Right renal cortex interstitium (tissue), 3 donors: ENCODE data around the gene ADCY10. TPM values are rescaled to one million over a fixed set of nuclear protein-coding genes. Genes with fewer than 3 reads are reported as not detected.
"Not testable (repeated sequence)": the region's sequence is repeated elsewhere in the genome, so short reads cannot be mapped to it uniquely, and the experiment has no call there.

Experiments
- DNase-seq, 3 donors: peaks; one replicate each; pipeline ENCODE4 v3.0.0-alpha.2; 2013; ENCODE audit warnings: low read depth in 3 of 3, low spot score in 2 of 3
- polyA plus RNA-seq, 3 donors: library from polyadenylated mRNA; unstranded; fragments of 120-200 nt; gene quantifications; one replicate each; pipeline ENCODE4 v1.2.1, GENCODE V29; 2013; ENCODE audit not compliant: insufficient read length in 3 of 3

The ADCY10 gene
- polyA plus RNA-seq, result under 1 TPM; 0.31 to 0.44 (median 0.35) TPM

DNA sequence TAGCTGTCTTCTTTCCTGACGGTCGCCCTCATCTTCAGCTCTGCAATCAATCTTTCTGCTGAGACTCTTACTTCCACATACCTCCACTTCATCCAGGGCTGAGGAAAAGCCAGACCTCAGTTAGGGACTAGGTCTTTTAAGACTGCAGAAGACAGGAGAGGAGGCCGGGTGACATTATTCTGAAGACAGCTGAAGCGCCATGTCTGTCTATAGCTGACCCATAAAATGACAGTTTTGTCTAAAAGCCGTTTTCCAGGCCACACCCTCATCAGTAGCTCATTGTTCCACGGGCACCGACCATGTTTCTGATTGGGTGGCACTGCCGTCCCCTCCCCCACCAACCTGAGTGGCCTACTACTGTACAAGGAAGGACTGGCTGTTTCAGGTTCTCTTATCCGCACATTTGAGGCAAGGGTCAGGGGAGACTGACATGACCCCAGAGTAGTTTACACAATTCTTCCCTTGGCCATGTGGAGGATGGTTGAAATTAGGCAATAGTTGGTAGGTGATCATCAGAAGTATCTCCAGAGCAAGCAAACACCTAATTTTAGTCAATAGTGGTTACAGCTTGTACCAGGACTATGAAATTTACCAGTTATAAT, at the start of gene ADCY10:
Gene ADCY10, minus strand, starts transcription at position 240 of the 602 bp plus-strand sequence. CDS start 8,994 bp downstream, outside the sequence.
- no peak for DNase-seq

DNA sequence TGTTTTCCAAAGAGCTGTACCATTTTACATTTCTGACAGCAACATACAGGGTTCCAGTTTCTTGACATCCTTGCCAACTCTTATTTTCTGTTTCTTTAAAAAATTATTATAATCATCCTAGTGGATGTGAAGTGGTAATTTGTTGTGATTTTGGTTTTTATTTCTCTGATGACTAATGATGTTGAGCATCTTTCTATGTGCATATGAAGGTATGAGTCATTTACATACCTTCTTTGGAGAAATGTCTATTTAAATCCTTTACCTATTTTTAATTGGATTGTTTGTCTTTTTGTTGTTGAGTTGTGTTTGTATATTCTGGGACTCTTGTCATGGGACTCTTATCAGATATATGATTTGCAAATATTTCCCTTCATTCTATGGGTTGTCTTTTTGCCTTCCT, 43.8 kb upstream of the ADCY10 start:
- DNase-seq, result no peak

- no peak for DNase-seq
Observed at GRCh38 chr1:167955915-167956314, 42.0 kb upstream of the ADCY10 start.

DNA sequence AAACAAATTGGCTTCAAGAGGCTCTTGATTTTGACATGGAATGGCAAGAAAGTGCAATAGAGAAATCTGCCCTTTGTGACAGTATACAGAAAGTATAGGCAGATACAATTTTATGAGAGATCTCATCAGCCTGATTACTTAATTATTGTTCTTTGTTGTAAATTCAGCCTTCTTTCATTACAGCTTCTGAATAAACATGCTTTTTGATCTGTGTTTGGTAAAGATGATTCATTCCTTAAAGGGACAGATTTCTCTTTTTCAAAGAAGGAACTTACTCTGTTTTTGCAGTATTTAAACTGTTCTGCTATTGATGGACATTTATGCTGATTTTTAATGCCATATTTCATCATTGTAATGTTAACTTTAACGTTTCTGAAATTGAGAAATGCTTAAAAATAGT, 36.6 kb upstream of the ADCY10 start:
- no peak for DNase-seq

- no peak for DNase-seq
Observed at GRCh38 chr1:167949785-167950184, 35.9 kb upstream of the ADCY10 start.

GRCh38 chr1:167947733-167948132, 33.8 kb upstream of the ADCY10 start:
- no peak for DNase-seq

DNA sequence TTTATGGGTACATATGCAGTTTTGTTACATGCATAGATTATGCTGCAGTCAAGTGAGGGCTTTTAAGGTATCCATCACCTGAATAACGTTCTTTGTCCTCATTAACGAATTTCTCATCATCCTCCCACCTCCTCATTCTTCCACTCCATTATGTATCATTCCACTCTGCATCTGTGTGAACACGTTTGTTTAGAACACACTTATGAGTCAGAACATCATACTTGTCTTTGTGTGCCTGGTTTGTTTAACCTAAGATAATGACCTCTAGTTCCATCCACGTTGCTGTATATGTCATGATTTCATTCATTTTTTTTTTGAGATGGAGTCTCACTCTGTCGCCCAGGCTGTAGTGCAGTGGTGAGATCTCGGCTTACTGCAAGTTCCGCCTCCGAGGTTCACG, 29.6 kb upstream of the ADCY10 start:
- DNase-seq, result no peak

DNA sequence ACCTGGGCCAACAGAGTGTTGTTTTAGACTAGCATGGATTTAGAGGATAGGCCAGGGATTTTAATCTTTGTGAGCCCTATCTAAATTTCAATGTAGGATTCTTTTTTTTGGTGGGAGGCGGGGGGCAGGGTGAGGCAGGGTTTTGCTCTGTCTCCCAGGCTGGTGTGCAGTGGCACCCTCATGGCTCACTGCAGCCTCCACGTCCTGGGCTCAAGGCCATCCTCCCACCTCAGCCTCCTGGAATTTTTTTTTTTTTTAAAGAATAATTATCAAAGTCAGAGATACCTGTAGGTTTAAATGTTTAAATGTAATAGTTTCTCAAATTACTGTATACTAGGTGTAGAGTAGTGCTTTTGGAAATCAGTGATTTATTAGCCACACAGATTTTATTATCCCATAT, 26.3 kb upstream of the ADCY10 start:
- DNase-seq, result no peak

DNA sequence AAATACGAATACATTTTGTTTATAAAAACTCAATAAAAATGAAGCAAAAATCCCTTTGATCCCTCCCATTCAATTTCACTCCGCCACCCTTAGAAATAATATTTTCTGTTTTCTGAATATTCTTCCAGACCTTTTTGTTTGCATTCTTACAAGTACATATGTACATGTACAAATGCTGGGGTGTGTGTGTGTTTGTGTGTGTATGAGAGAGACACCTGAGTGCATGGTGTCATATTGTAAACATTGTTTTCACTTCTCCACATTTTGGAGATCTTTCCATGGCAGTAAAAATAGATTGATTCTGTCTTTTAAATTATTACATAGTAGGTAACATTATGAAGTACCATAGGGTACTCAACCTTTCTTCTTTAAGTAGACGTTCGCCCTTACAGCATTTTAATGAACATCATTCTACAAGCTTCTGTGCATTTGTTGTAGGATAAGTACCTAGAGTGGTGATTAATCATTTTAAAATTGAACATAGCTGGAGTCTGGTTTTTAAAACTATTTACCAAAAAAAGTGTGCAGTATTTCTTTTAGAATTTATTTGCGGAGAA, 24.2 kb upstream of the ADCY10 start:
- DNase-seq, result no peak

DNA sequence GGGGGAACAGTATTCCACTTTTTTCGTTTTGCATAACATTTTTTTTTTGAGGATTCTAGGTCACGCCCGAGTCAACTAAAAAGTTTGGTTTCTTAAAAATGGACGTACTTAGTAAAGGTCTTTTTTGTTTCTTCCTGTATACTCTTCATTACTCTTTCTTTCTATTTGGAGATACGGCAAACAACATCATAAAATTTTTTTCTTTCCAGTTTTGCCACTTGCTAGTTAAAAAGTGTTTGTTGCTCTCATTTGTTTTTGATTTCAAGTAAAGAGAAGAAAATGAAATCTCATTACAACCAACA, 23.7 kb upstream of the ADCY10 start:
- no peak for DNase-seq

- DNase-seq, result peak in 2 of 3 donors; percentile 54 to 69
Observed at GRCh38 chr1:167936930-167937708, 23.2 kb upstream of the ADCY10 start, which contains the start of gene MPC2. TSS of gene MPC2 (minus strand) at chr1:167937072. CDS start at chr1:167935841, 1,231 bp downstream.

GRCh38 chr1:167936068-167936929, 22.4 kb upstream of the ADCY10 start, which contains the start of gene DCAF6:
TSS of gene DCAF6 (plus strand) at chr1:167936683. CDS start at chr1:167936912, 229 bp downstream.
- peak; percentile 99 for DNase-seq

DNA sequence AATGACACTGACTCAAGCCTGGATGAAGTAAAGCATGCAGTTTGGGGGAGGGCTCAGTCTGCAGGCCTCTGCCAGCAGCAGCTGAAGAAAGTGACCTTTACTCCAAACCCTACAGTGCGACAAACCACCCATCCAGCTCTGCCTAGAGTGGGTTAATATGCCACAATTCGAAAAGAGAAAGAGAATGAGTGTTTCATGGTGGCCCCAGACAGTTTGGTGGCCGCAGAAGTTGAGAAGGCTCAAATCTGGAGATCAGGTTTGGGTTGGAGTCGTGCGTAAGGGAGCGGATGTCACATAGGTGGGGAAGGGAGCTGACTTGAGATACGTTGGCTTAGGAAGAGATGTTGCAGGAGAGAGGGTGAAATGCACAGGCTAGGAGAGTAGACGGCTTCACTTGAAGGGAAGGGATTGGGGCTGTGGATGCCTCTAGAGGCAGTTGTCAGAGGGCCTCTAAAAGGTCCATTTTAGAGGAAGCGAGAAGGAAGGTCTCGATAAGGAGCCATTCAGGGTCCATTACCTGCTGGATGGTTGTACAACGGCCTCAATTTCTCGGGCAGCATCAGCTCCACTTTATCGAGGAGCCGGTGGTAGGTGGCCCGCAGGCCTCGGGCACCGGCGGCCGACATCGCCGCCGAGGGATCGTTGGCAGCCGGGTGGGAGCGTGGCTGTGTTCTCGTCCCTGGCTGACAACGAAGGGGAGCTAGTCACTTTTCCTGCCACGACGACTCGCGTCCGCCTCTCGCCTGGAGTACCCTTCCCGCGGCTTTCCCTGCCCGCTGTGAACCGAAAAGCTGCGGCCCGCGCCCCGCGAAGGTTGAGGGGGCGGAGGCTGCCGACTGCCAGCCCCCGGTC, 21.5 kb upstream of the ADCY10 start:
- peak in 1 of 3 donors; percentile 45 for DNase-seq

DNA sequence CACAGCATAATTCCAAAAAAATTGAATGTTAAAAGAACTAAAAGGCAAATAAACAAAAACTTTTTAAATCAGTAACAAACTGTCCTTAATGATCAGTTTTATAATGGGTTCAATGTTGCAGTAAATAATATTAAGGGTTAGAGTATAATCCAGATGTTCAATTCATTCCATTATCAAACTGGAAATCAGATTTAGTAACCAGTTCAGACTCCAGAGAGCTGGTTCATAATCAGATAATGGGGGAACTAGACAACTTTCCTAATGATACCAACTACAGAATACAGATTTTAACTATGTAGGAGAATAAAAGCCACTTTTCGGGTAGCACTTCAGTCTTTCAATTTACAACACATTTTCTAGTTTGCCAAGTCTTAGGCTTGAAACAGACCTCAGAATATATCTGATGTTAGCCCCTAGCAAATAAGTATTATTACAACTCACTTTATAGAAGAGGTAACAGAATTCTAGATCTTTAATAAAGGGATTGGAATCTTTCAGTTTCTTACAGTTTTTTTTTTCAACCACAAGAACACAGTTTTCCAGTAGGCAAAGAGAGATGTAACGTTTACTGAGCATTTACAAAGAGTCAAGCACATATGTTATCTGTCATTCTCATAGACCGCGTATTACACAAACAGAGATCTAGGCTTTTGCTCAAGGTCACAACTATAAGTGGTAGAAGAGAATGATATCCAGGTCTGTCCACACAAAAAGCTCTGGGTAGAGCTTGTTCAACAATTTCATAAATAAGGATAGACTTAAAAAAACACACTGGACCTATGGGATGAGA, 20.7 kb upstream of the ADCY10 start:
- no peak for DNase-seq

- DNase-seq, result no peak
Observed at GRCh38 chr1:167933788-167934187, 19.9 kb upstream of the ADCY10 start.

DNA sequence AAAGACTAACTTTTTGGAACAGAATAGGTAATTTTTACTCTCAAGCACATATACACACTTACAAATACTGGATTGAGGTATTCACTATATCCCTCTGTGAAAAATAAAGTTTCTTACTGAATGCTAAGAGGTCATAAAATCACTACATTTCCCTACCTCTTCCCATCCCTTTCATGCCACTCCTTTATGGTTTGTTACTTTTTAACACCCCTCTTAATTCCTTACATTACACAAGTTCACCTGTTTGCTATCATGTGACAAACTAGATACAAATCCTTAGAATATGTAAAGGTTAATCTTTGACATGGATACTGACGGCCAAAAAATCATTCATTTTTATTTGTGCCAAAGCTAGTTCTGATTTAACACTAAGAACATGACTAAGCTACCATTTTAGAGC, 15.8 kb upstream of the ADCY10 start:
- no peak for DNase-seq

DNA sequence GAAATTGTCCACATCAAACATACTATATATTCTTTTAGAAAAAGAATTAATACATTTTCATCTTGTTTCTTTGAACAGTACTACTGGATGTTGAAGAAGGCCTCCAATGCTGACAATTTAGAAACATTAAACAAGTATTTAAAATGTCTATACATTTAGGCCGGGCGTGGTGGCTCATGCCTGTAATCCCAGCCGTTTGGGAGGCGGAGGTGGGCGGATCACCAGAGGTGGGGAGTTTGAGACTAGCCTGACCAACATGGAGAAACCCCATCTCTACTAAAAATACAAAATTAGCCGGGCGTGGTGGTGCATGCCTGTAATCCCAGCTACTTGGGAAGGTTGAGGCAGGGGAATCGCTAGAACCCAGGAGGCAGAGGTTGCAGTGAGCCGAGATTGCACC, 15.0 kb upstream of the ADCY10 start:
- not testable (repeated sequence) for DNase-seq

DNA sequence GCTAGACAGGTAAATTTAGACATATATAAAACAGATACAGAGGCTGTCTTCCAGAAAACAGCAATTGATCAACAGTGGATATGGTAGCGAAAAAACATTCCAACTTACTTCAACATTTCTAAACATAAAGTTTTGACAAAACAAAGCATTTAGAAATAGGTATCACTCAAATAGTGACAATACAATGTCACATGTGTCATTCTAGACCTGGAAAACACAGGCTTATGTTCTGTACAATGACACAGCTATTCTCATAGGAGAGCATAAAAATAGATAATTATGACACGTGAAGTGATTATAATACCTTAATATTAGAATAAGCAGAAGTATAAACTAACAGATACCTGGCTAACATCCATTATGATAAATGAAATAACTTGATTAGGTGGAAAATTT, 14.5 kb upstream of the ADCY10 start:
- no peak for DNase-seq

GRCh38 chr1:167927046-167927754, 13.3 kb upstream of the ADCY10 start:
- no peak for DNase-seq
